H1 (cell line): ENCODE data around the gene FOXRED1. TPM values are rescaled to one million over a fixed set of nuclear protein-coding genes. Genes with fewer than 3 reads are reported as not detected.

Experiments
- CTCF ChIA-PET: fragments of 300-600 bp; sonication (Branson Sonifier 250); formaldehyde crosslinking; loops from one replicate; lab custom pipeline; 2021; ENCODE audit not compliant: partially characterized antibody; lab: Charles Lee
- POLR2A ChIA-PET: fragments of 300-600 bp; sonication (Branson Sonifier 250); formaldehyde crosslinking; loops from one replicate; lab custom pipeline; 2021; ENCODE audit warnings: inconsistent platforms; ENCODE audit not compliant: partially characterized antibody; lab: Charles Lee
- DNase-seq, 2 experiments: peaks; one replicate each; pipeline versions ENCODE4 v3.0.0 to v3.0.0-alpha.2; 2010 to 2022; ENCODE audit warnings: low spot score in 2 of 2, low read depth in 1 of 2, mixed read lengths in 1 of 2
- FAIRE-seq: peaks from 2 replicates; lab custom pipeline; 2011; peaks lifted over from hg19 to GRCh38; lab: Jason Lieb, UNC
- H2AFZ ChIP-seq: 2 replicates; pipeline ENCODE4 v1.8.1; 2012; ENCODE audit warnings: low read length, inconsistent platforms
- H2AK5ac ChIP-seq: 2 replicates; pipeline ENCODE4 v1.6.1; 2013; ENCODE audit warnings: low read depth, low read length
- H2BK120ac ChIP-seq: replicated peaks from 2 replicates; pipeline ENCODE3; 2013; ENCODE audit warnings: low read depth, low read length, inconsistent platforms
- H2BK12ac ChIP-seq: 2 replicates; pipeline ENCODE4 v1.6.1; 2013; ENCODE audit warnings: low read depth, low read length
- H2BK15ac ChIP-seq: 2 replicates; pipeline ENCODE4 v1.6.1; 2013; ENCODE audit warnings: low read length
- H2BK20ac ChIP-seq: 2 replicates; pipeline ENCODE4 v1.6.1; 2013; ENCODE audit warnings: low read length
- H2BK5ac ChIP-seq: 2 replicates; pipeline ENCODE4 v1.6.1; 2013; ENCODE audit warnings: low read depth, low read length
- H3K14ac ChIP-seq: 2 replicates; pipeline ENCODE4 v1.6.1; 2013; ENCODE audit warnings: inconsistent platforms; ENCODE audit not compliant: insufficient read length
- H3K18ac ChIP-seq: 2 replicates; pipeline ENCODE4 v1.6.1; 2013; ENCODE audit warnings: low read length; ENCODE audit errors: extremely low read depth
- H3K23ac ChIP-seq: 2 replicates; pipeline ENCODE4 v1.6.1; 2013; ENCODE audit warnings: inconsistent platforms; ENCODE audit not compliant: insufficient read length
- H3K23me2 ChIP-seq: 2 replicates; pipeline ENCODE4 v1.6.1; 2013; ENCODE audit warnings: low read depth, low read length
- H3K27ac ChIP-seq: 2 replicates; pipeline ENCODE4 v1.6.1; 2011; ENCODE audit warnings: low read depth, low read length, inconsistent platforms
- H3K27me3 ChIP-seq, 4 experiments: replicated peaks in 1 of 4; 1 replicate in 1 of 4; 2 replicates in 3 of 4; pipeline versions ENCODE4 v1.6.1 to v1.8.1; 2011 to 2013; ENCODE audit warnings: low read length in 3 of 4, mild to moderate bottlenecking in 3 of 4, inconsistent platforms in 2 of 4, mixed read lengths in 2 of 4, moderate library complexity in 1 of 4; ENCODE audit not compliant: control insufficient read depth in 3 of 4, insufficient read depth in 3 of 4; ENCODE audit errors: extremely low read depth in 1 of 4
- H3K36me3 ChIP-seq, 4 experiments: 2 replicates each; pipeline versions ENCODE4 v1.6.1 to v1.8.1; 2011 to 2013; ENCODE audit warnings: mild to moderate bottlenecking in 4 of 4, low read length in 3 of 4, moderate library complexity in 2 of 4, control low read depth in 1 of 4, inconsistent platforms in 1 of 4; ENCODE audit not compliant: insufficient read depth in 4 of 4, control insufficient read depth in 2 of 4
- H3K4ac ChIP-seq: replicated peaks from 2 replicates; pipeline ENCODE3; 2013; ENCODE audit warnings: low read length, low read depth, mixed read lengths, inconsistent platforms; ENCODE audit not compliant: insufficient read length
- H3K4me1 ChIP-seq, 4 experiments: replicated peaks in 1 of 4; 1 replicate in 1 of 4; 2 replicates in 3 of 4; pipeline versions ENCODE4 v1.6.1 to v1.8.1; 2011 to 2013; ENCODE audit warnings: low read length in 3 of 4, inconsistent platforms in 2 of 4, mixed read lengths in 1 of 4; ENCODE audit not compliant: insufficient read depth in 4 of 4, control insufficient read depth in 3 of 4
- H3K4me2 ChIP-seq, 2 experiments: 2 replicates each; pipeline versions ENCODE4 v1.6.1 to v1.8.1; 2011 to 2013; ENCODE audit warnings: low read depth in 2 of 2, low read length in 2 of 2, control low read depth in 1 of 2, inconsistent platforms in 1 of 2, mild to moderate bottlenecking in 1 of 2; ENCODE audit not compliant: insufficient read depth in 1 of 2
- H3K4me3 ChIP-seq, 4 experiments: fragments of 200-600, 300-600 bp in 1 of 4; sonication (generic), shearing (Covaris generic), sonication (Bioruptor Twin) in 1 of 4; 2 replicates each; pipeline versions ENCODE4 v1.5.1 to v1.8.1; 2011 to 2016; ENCODE audit warnings: low read length in 4 of 4, low read depth in 3 of 4, control low read depth in 2 of 4, inconsistent platforms in 2 of 4, mild to moderate bottlenecking in 2 of 4, mixed read lengths in 1 of 4, moderate library complexity in 1 of 4; ENCODE audit not compliant: insufficient read depth in 2 of 4; ENCODE audit errors: extremely low read depth in 1 of 4
- H3K56ac ChIP-seq: replicated peaks from 2 replicates; pipeline ENCODE3; 2013; ENCODE audit warnings: low read depth, mild to moderate bottlenecking, mixed read lengths, low read length, inconsistent platforms; ENCODE audit not compliant: insufficient read length
- H3K79me1 ChIP-seq: 2 replicates; pipeline ENCODE4 v1.6.1; 2013; ENCODE audit warnings: low read depth, low read length, control low read depth
- H3K79me2 ChIP-seq, 2 experiments: 2 replicates each; pipeline versions ENCODE4 v1.6.1 to v1.8.1; 2012 to 2013; ENCODE audit warnings: low read length in 2 of 2, mild to moderate bottlenecking in 2 of 2, inconsistent platforms in 1 of 2; ENCODE audit not compliant: insufficient read depth in 2 of 2, control insufficient read depth in 1 of 2
- H3K9ac ChIP-seq, 4 experiments: replicated peaks in 1 of 4; 1 replicate in 1 of 4; 2 replicates in 3 of 4; pipeline versions ENCODE4 v1.6.1 to v1.8.1; 2011 to 2013; ENCODE audit warnings: low read depth in 3 of 4, low read length in 3 of 4, control low read depth in 2 of 4, mild to moderate bottlenecking in 2 of 4, moderate library complexity in 2 of 4, inconsistent platforms in 1 of 4; ENCODE audit errors: extremely low read depth in 1 of 4
- H3K9me3 ChIP-seq, 2 experiments: 2 replicates each; pipeline versions ENCODE4 v1.6.1 to v1.8.1; 2012 to 2013; ENCODE audit warnings: mild to moderate bottlenecking in 2 of 2, moderate library complexity in 2 of 2, control low read depth in 1 of 2, inconsistent platforms in 1 of 2, low read depth in 1 of 2, low read length in 1 of 2, mixed read lengths in 1 of 2; ENCODE audit not compliant: insufficient read depth in 2 of 2
- H4K20me1 ChIP-seq, 2 experiments: replicated peaks in 1 of 2; 2 replicates each; pipeline versions ENCODE3 to v1.8.1; 2011 to 2013; ENCODE audit warnings: inconsistent platforms in 2 of 2, low read length in 2 of 2, mild to moderate bottlenecking in 1 of 2; ENCODE audit not compliant: insufficient read depth in 2 of 2, control insufficient read depth in 1 of 2
- H4K5ac ChIP-seq: 2 replicates; pipeline ENCODE4 v1.6.1; 2013; ENCODE audit warnings: low read length, low read depth, mixed read lengths, inconsistent platforms; ENCODE audit not compliant: insufficient read length
- H4K8ac ChIP-seq: 2 replicates; pipeline ENCODE4 v1.8.0; 2013; ENCODE audit warnings: mild to moderate bottlenecking, moderate library complexity, low read length, inconsistent platforms; ENCODE audit not compliant: insufficient read depth; ENCODE audit errors: extremely low read depth
- H4K91ac ChIP-seq: replicated peaks from 2 replicates; pipeline ENCODE3; 2013; ENCODE audit warnings: low read length, mixed read lengths, inconsistent platforms; ENCODE audit not compliant: insufficient read length
- SRF ChIP-seq: IDR thresholded peaks from 2 replicates; pipeline ENCODE4 v1.6.1; 2011; ENCODE audit warnings: mild to moderate bottlenecking, low read depth, low read length, moderate library complexity
- WGBS, 2 experiments: shearing (Covaris generic) in 1 of 2; methylation state at CpG; one replicate each; pipeline versions ENCODE4 v1.1.6 to v1.1.7; 2013 to 2015; ENCODE audit warnings: low lambda C conversion rate in 2 of 2, mixed read lengths in 2 of 2, inconsistent platforms in 1 of 2, low coverage in 1 of 2, missing lambda C conversion rate in 1 of 2; ENCODE audit not compliant: insufficient replicate concordance in 2 of 2, insufficient coverage in 1 of 2, insufficient read length in 1 of 2; ENCODE audit errors: extremely low coverage in 1 of 2, missing lambda C conversion rate in 1 of 2; 5-methylcytosine and 5-hydroxymethylcytosine counted together
- polyA plus RNA-seq, 7 experiments: library from polyadenylated mRNA; depleted of rRNA in 3 of 7; stranded (reverse) in 5 of 7; unstranded in 2 of 7; fragments of >200 nt in 5 of 7; fragments of 200-250 nt in 2 of 7; gene quantifications; 1 replicate in 5 of 7; 2 replicates in 1 of 7; 4 replicates in 1 of 7; pipeline versions ENCODE4 v1.2.1 to v1.2.3, GENCODE V29; 2011 to 2013; ENCODE audit warnings: missing spikeins in 2 of 7, mixed read lengths in 2 of 7
- total RNA-seq: library from RNA; stranded (reverse); fragmentation: NEBNext Ultra II Directional; extraction: Animal tissue kit (Norgen Biotek cat#: 25700); gene quantifications from 2 replicates; pipeline ENCODE4 v1.2.1, GENCODE V29; 2021

FOXRED1 gene
- total and polyA plus RNA-seq, 2 of the 8 experiments (the other 6 are each of a cell fraction or from before 2014, with no cell fraction given): 48.8 to 99.4 TPM

- Histone ChIP-seq H4K5ac (no peak overlapping the region), H3K23ac (no peak overlapping the region), H2BK20ac (no peak overlapping the region), H3K27me3 (no peaks in the 10 kb centered on the region), H3K4me2 (no peak overlapping the region), H3K23me2 (no peaks in the 10 kb centered on the region), H3K4me3 (no peak overlapping the region), H2AFZ (no peak overlapping the region), H2BK5ac (no peak overlapping the region), H2BK120ac (no peak overlapping the region), H3K56ac (no peak overlapping the region), H3K79me1 (peaks cover 2% of the 10 kb centered on the region; the same call in 1 of the 2 replicates), H3K9ac (no peak overlapping the region), H3K4ac (no peak overlapping the region), H3K27ac (no peak overlapping the region), H3K9me3 (no peaks in the 10 kb centered on the region), H2BK12ac (no peak overlapping the region), H4K91ac (no peak overlapping the region), H3K4me1 (no peaks in the 10 kb centered on the region; a peak in 1 of 7 replicates), H3K18ac (no peak overlapping the region), H4K8ac (no peak overlapping the region), H4K20me1 (no peaks in the 10 kb centered on the region), H3K79me2 (no peaks in the 10 kb centered on the region), H2AK5ac (no peak overlapping the region), H3K14ac (no peak overlapping the region), H3K36me3 (no peaks in the 10 kb centered on the region), H2BK15ac (no peak overlapping the region)
- FAIRE-seq (no peak), DNase-seq (no peak)
- CTCF ChIA-PET: interaction anchor here (0.7 to 2.8 kb wide), 9 partner anchors 9 to 1174 kb away, joined by 3 to 20 read pairs (median 4); no protein-coding TSS in a partner anchor
- 93% methylated on average over 5 of the region's 5 CpGs; no CpG with 5 or more reads in 1 of the 2 experiments for WGBS, 2 experiments
- POLR2A ChIA-PET: interaction anchor here (0.8 to 1.4 kb wide), 2 partner anchors 15 to 34 kb away, joined by 3 to 7 read pairs; partner anchors contain the start of gene DCPS
- TF ChIP-seq SRF: no peak
Observed at GRCh38 chr11:126319374-126319740, 50.4 kb downstream of the FOXRED1 start.
